Measurements from ENCODE around the gene TNFSF18.

Gene TNFSF18

GRCh38 chr1:173020138-173020750 lies 30.5 kb downstream of the TNFSF18 start:
- H3K36me3 ChIP-seq (ENCODE audit: insufficient read depth, low read length) = no peaks in the 10 kb centered on the region
- no peak overlapping the region for H2AFZ ChIP-seq (ENCODE audit: low read depth, low read length)
- H3K27me3 ChIP-seq (ENCODE audit: insufficient read depth, low read length) = no peaks in the 10 kb centered on the region
- no peaks in the 10 kb centered on the region for H3K9me3 ChIP-seq (ENCODE audit: low read length)
- no peaks in the 10 kb centered on the region for H3K4me1 ChIP-seq (ENCODE audit: insufficient read depth, low read length)
- no peak overlapping the region for H3K4me3 ChIP-seq (ENCODE audit: low read length)

- Histone ChIP-seq H3K4me1 (ENCODE audit: insufficient read depth, low read length) (no peaks in the 10 kb centered on the region), H2AFZ (ENCODE audit: low read depth, low read length) (no peak overlapping the region), H3K27me3 (ENCODE audit: insufficient read depth, low read length) (no peaks in the 10 kb centered on the region), H3K4me3 (ENCODE audit: low read length) (no peak overlapping the region), H3K9me3 (ENCODE audit: low read length) (no peaks in the 10 kb centered on the region), H3K36me3 (ENCODE audit: insufficient read depth, low read length) (no peaks in the 10 kb centered on the region)
These were observed 32.9 kb downstream of the TNFSF18 start for GRCh38 chr1:173017792-173018191.

GRCh38 chr1:173016419-173016818 lies 34.3 kb downstream of the TNFSF18 start:
- Histone ChIP-seq H3K4me1 (ENCODE audit: insufficient read depth, low read length) (no peaks in the 10 kb centered on the region), H3K27me3 (ENCODE audit: insufficient read depth, low read length) (no peaks in the 10 kb centered on the region), H3K9me3 (ENCODE audit: low read length) (no peaks in the 10 kb centered on the region), H3K4me3 (ENCODE audit: low read length) (no peak overlapping the region), H2AFZ (ENCODE audit: low read depth, low read length) (no peak overlapping the region), H3K36me3 (ENCODE audit: insufficient read depth, low read length) (no peaks in the 10 kb centered on the region)

GRCh38 chr1:173015629-173016028 lies 35.1 kb downstream of the TNFSF18 start:
- Histone ChIP-seq H3K36me3 (ENCODE audit: insufficient read depth, low read length) (no peaks in the 10 kb centered on the region), H2AFZ (ENCODE audit: low read depth, low read length) (no peak overlapping the region), H3K4me1 (ENCODE audit: insufficient read depth, low read length) (no peaks in the 10 kb centered on the region), H3K27me3 (ENCODE audit: insufficient read depth, low read length) (no peaks in the 10 kb centered on the region), H3K9me3 (ENCODE audit: low read length) (no peaks in the 10 kb centered on the region), H3K4me3 (ENCODE audit: low read length) (no peak overlapping the region)

- H3K36me3 ChIP-seq (ENCODE audit: insufficient read depth, low read length) = no peaks in the 10 kb centered on the region
- H3K9me3 ChIP-seq (ENCODE audit: low read length) = no peaks in the 10 kb centered on the region
- H3K27me3 ChIP-seq (ENCODE audit: insufficient read depth, low read length) = no peaks in the 10 kb centered on the region
- H2AFZ ChIP-seq (ENCODE audit: low read depth, low read length) = no peak overlapping the region
- no peaks in the 10 kb centered on the region for H3K4me1 ChIP-seq (ENCODE audit: insufficient read depth, low read length)
- no peak overlapping the region for H3K4me3 ChIP-seq (ENCODE audit: low read length)
These were observed 36.6 kb downstream of the TNFSF18 start for GRCh38 chr1:173014160-173014559.

- no peaks in the 10 kb centered on the region for H3K36me3 ChIP-seq (ENCODE audit: insufficient read depth, low read length)
- no peaks in the 10 kb centered on the region for H3K27me3 ChIP-seq (ENCODE audit: insufficient read depth, low read length)
- no peaks in the 10 kb centered on the region for H3K9me3 ChIP-seq (ENCODE audit: low read length)
- no peak overlapping the region for H2AFZ ChIP-seq (ENCODE audit: low read depth, low read length)
- H3K4me1 ChIP-seq (ENCODE audit: insufficient read depth, low read length) = no peaks in the 10 kb centered on the region
- H3K4me3 ChIP-seq (ENCODE audit: low read length) = no peak overlapping the region
These were observed 38.6 kb downstream of the TNFSF18 start for GRCh38 chr1:173012126-173012525.

GRCh38 chr1:173009597-173009996 lies 41.1 kb downstream of the TNFSF18 start:
- H3K4me3 ChIP-seq (ENCODE audit: low read length) = no peak overlapping the region
- no peak overlapping the region for H2AFZ ChIP-seq (ENCODE audit: low read depth, low read length)
- no peaks in the 10 kb centered on the region for H3K27me3 ChIP-seq (ENCODE audit: insufficient read depth, low read length)
- no peaks in the 10 kb centered on the region for H3K4me1 ChIP-seq (ENCODE audit: insufficient read depth, low read length)
- H3K36me3 ChIP-seq (ENCODE audit: insufficient read depth, low read length) = no peaks in the 10 kb centered on the region
- no peaks in the 10 kb centered on the region for H3K9me3 ChIP-seq (ENCODE audit: low read length)

- Histone ChIP-seq H3K36me3 (ENCODE audit: insufficient read depth, low read length) (no peaks in the 10 kb centered on the region), H3K4me3 (ENCODE audit: low read length) (no peak overlapping the region), H3K4me1 (ENCODE audit: insufficient read depth, low read length) (no peaks in the 10 kb centered on the region), H3K27me3 (ENCODE audit: insufficient read depth, low read length) (no peaks in the 10 kb centered on the region), H2AFZ (ENCODE audit: low read depth, low read length) (no peak overlapping the region), H3K9me3 (ENCODE audit: low read length) (no peaks in the 10 kb centered on the region)
These were observed 45.4 kb downstream of the TNFSF18 start for GRCh38 chr1:173005196-173005864.

- Histone ChIP-seq H2AFZ (ENCODE audit: low read depth, low read length) (no peak overlapping the region), H3K27me3 (ENCODE audit: insufficient read depth, low read length) (no peaks in the 10 kb centered on the region), H3K9me3 (ENCODE audit: low read length) (no peaks in the 10 kb centered on the region), H3K4me1 (ENCODE audit: insufficient read depth, low read length) (no peaks in the 10 kb centered on the region), H3K36me3 (ENCODE audit: insufficient read depth, low read length) (no peaks in the 10 kb centered on the region), H3K4me3 (ENCODE audit: low read length) (no peak overlapping the region)
These were observed 47.6 kb downstream of the TNFSF18 start for GRCh38 chr1:173002891-173003838.

GRCh38 chr1:172999349-172999748 lies 51.4 kb downstream of the TNFSF18 start:
- H2AFZ ChIP-seq (ENCODE audit: low read depth, low read length) = no peak overlapping the region
- no peaks in the 10 kb centered on the region for H3K4me1 ChIP-seq (ENCODE audit: insufficient read depth, low read length)
- H3K4me3 ChIP-seq (ENCODE audit: low read length) = no peak overlapping the region
- H3K9me3 ChIP-seq (ENCODE audit: low read length) = no peaks in the 10 kb centered on the region
- no peaks in the 10 kb centered on the region for H3K27me3 ChIP-seq (ENCODE audit: insufficient read depth, low read length)
- H3K36me3 ChIP-seq (ENCODE audit: insufficient read depth, low read length) = no peaks in the 10 kb centered on the region

- Histone ChIP-seq H3K9me3 (ENCODE audit: low read length) (no peaks in the 10 kb centered on the region), H3K4me1 (ENCODE audit: insufficient read depth, low read length) (no peaks in the 10 kb centered on the region), H3K36me3 (ENCODE audit: insufficient read depth, low read length) (no peaks in the 10 kb centered on the region), H2AFZ (ENCODE audit: low read depth, low read length) (no peak overlapping the region), H3K4me3 (ENCODE audit: low read length) (no peak overlapping the region), H3K27me3 (ENCODE audit: insufficient read depth, low read length) (no peaks in the 10 kb centered on the region)
These were observed 52.8 kb downstream of the TNFSF18 start for GRCh38 chr1:172997941-172998361.

- Histone ChIP-seq H3K4me3 (ENCODE audit: low read length) (no peak overlapping the region), H3K27me3 (ENCODE audit: insufficient read depth, low read length) (no peaks in the 10 kb centered on the region), H3K4me1 (ENCODE audit: insufficient read depth, low read length) (no peaks in the 10 kb centered on the region), H3K36me3 (ENCODE audit: insufficient read depth, low read length) (no peaks in the 10 kb centered on the region), H3K9me3 (ENCODE audit: low read length) (no peaks in the 10 kb centered on the region), H2AFZ (ENCODE audit: low read depth, low read length) (no peak overlapping the region)
These were observed 57.1 kb downstream of the TNFSF18 start for GRCh38 chr1:172993640-172994039.

All from neuron (in vitro differentiated cells).